ENCODE data around the gene TNFAIP3. TPM values are rescaled to one million over a fixed set of nuclear protein-coding genes. Genes with fewer than 3 reads are reported as not detected.

TNFAIP3 gene
- total RNA-seq, 1 donor from 2014 or later: 53.9 TPM

GRCh38 chr6:137917551-137918325 is 50.7 kb downstream of the TNFAIP3 start:
- intact Hi-C loops (cut with micrococcal nuclease): no loop called here

- intact Hi-C loops (cut with micrococcal nuclease): no loop called here
Observed at GRCh38 chr6:137919502-137919823, 52.4 kb downstream of the TNFAIP3 start.

GRCh38 chr6:137919837-137920730 is 53.0 kb downstream of the TNFAIP3 start:
- intact Hi-C loops (cut with micrococcal nuclease): no loop called here

GRCh38 chr6:137921823-137922222 is 54.8 kb downstream of the TNFAIP3 start:
- intact Hi-C loops (cut with micrococcal nuclease): no loop called here

GRCh38 chr6:137923866-137924653 is 57.0 kb downstream of the TNFAIP3 start:
- intact Hi-C loops (cut with micrococcal nuclease): no loop called here

- intact Hi-C loops (cut with micrococcal nuclease): loop anchor here (5.0 kb wide), 1 partner anchor 218 kb away; no protein-coding TSS in a partner anchor
Observed at GRCh38 chr6:137925141-137925698, 58.2 kb downstream of the TNFAIP3 start.

GRCh38 chr6:137926207-137926731 is 59.2 kb downstream of the TNFAIP3 start:
- intact Hi-C loops (cut with micrococcal nuclease): loop anchor here (2.0 to 5.0 kb wide), 2 partner anchors 21 to 219 kb away; no protein-coding TSS in a partner anchor

GRCh38 chr6:137926985-137927384 is 59.9 kb downstream of the TNFAIP3 start:
- intact Hi-C loops (cut with micrococcal nuclease): loop anchor here (2.0 to 5.0 kb wide), 2 partner anchors 22 to 220 kb away; no protein-coding TSS in a partner anchor

- intact Hi-C loops (cut with micrococcal nuclease): loop anchor here (1.0 to 5.0 kb wide), 4 partner anchors 17 to 220 kb away; partner anchors contain the start of gene TNFAIP3
Observed at GRCh38 chr6:137927777-137928218, 60.7 kb downstream of the TNFAIP3 start.

GRCh38 chr6:137928286-137928685 is 61.2 kb downstream of the TNFAIP3 start:
- intact Hi-C loops (cut with micrococcal nuclease): loop anchor here (1.0 to 5.0 kb wide), 3 partner anchors 17 to 221 kb away; partner anchors contain the start of gene TNFAIP3

GRCh38 chr6:137931849-137932465 is 64.9 kb downstream of the TNFAIP3 start:
- intact Hi-C loops (cut with micrococcal nuclease): no loop called here

Other genes starting within 250 kb of the TNFAIP3 start
- gene PERP, start 240.2 kb downstream of the TNFAIP3 start, total RNA-seq: 5.8 and 6.5 TPM in 2 replicates